HEK293T (cell line): Measurements from ENCODE around the gene GRIK1.
"Not testable (repeated sequence)": the region's sequence is repeated elsewhere in the genome, so short reads cannot be mapped to it uniquely, and the experiment has no call there.

Experiments
- CTCF ChIA-PET: fragments of 350-600 bp; formaldehyde crosslinking; extraction: SDS; loops from one replicate; lab custom pipeline; 2021; ENCODE audit warnings: antibody characterized with exemption, inconsistent platforms; lab: Yijun Ruan, JAX
- POLR2A ChIA-PET: fragments of 350-600 bp; formaldehyde crosslinking; extraction: SDS; loops from one replicate; lab custom pipeline; 2020; ENCODE audit warnings: antibody characterized with exemption, inconsistent platforms; lab: Yijun Ruan, JAX
- DNase-seq: peaks from one replicate; pipeline ENCODE4 v3.0.0; 2012; ENCODE audit warnings: mixed read lengths; ENCODE audit errors: extremely low spot score
- ARNT ChIP-seq: fragments of 450-650 bp; IDR thresholded peaks from 2 replicates; pipeline ENCODE4 v1.6.1; 2017; ENCODE audit warnings: mild to moderate bottlenecking
- BHLHE40 ChIP-seq: fragments of 450-650 bp; IDR thresholded peaks from 2 replicates; pipeline ENCODE4 v1.6.1; 2016; ENCODE audit warnings: mild to moderate bottlenecking, moderate library complexity, borderline replicate concordance
- CTBP1 ChIP-seq: fragments of 450-650 bp; IDR thresholded peaks from 2 replicates; pipeline ENCODE4 v1.6.1; 2016; ENCODE audit warnings: borderline replicate concordance
- ELF4 ChIP-seq: fragments of 450-650 bp; IDR thresholded peaks from 2 replicates; pipeline ENCODE4 v1.6.1; 2017; ENCODE audit warnings: antibody characterized with exemption
- FOXA1 ChIP-seq: fragments of 450-650 bp; IDR thresholded peaks from 2 replicates; pipeline ENCODE4 v1.6.1; 2016; ENCODE audit warnings: mild to moderate bottlenecking
- FOXK2 ChIP-seq: fragments of 450-650 bp; IDR thresholded peaks from 2 replicates; pipeline ENCODE4 v1.6.1; 2016; ENCODE audit warnings: mild to moderate bottlenecking
- FOXM1 ChIP-seq: fragments of 450-650 bp; IDR thresholded peaks from 2 replicates; pipeline ENCODE4 v1.6.1; 2017; ENCODE audit warnings: mild to moderate bottlenecking, borderline replicate concordance
- HDGF ChIP-seq: fragments of 450-650 bp; IDR thresholded peaks from 2 replicates; pipeline ENCODE4 v1.6.1; 2017; ENCODE audit warnings: antibody characterized with exemption, borderline replicate concordance
- L3MBTL2 ChIP-seq: fragments of 450-650 bp; conservative IDR thresholded peaks from 2 replicates; pipeline ENCODE4 v1.6.1; 2016; ENCODE audit warnings: mild to moderate bottlenecking
- LEF1 ChIP-seq: fragments of 450-650 bp; IDR thresholded peaks from 2 replicates; pipeline ENCODE4 v1.6.1; 2017; ENCODE audit warnings: mild to moderate bottlenecking, borderline replicate concordance
- NFRKB ChIP-seq: fragments of 450-650 bp; IDR thresholded peaks from 2 replicates; pipeline ENCODE4 v1.6.1; 2016; ENCODE audit warnings: mild to moderate bottlenecking, moderate library complexity
- SP1 ChIP-seq: fragments of 450-650 bp; IDR thresholded peaks from 2 replicates; pipeline ENCODE4 v1.6.1; 2017
- SUZ12 ChIP-seq: fragments of 450-650 bp; IDR thresholded peaks from 2 replicates; pipeline ENCODE4 v1.6.1; 2016; ENCODE audit warnings: mild to moderate bottlenecking
- TARDBP ChIP-seq: fragments of 450-650 bp; IDR thresholded peaks from 2 replicates; pipeline ENCODE4 v1.6.1; 2016
- ZNF384 ChIP-seq: fragments of 450-650 bp; IDR thresholded peaks from 2 replicates; pipeline ENCODE4 v1.6.1; 2016
- TF ChIP-seq, protein P1 (sequence below): fragments of 450-650 bp; IDR thresholded peaks from 2 replicates; pipeline ENCODE4 v1.6.1; 2016

Gene GRIK1

DNA sequence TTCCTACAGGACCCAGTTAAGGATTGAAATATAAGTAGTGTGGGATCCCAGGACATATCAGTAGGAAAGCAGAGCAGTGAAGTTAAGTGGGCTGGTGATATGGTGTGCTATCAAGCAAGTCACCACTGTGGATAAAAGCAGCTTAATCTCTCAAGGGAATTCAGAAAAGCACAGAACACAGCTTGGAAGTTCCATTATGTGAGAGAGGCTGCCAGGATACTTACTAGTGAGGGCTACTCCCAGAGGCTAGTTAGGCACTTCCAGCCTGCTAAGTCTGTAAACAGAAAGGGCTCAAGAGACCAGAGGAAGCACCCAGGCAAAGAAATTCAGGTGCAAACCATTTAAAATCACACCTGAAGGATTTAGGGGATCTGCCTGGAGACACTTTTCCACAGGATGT lies 18.8 kb upstream of the GRIK1 start:
- ChIA-PET POLR2A (no interaction called here), CTCF (no interaction called here)
- DNase-seq, result no peak
- no peak for TF ChIP-seq LEF1

DNA sequence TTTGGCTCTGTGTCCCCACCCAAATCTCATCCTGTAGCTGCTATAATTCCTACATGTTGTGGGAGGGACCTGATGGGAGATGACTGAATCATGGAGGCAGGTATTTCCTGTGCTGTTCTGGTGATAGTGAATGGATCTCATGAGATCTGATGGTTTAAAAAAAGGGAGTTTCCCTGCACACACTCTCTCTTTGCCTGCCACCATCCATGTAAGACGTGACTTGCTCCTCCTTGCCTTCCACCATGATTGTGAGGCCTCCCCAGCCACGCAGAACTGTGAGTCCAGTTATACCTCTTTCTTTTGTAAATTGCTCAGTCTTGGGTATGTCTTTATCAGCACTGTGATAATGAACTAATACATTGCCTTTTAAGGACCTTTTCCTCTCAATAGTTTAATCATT lies 18.2 kb upstream of the GRIK1 start:
- CTCF ChIA-PET, DNase-seq, POLR2A ChIA-PET: not testable (repeated sequence)

DNA sequence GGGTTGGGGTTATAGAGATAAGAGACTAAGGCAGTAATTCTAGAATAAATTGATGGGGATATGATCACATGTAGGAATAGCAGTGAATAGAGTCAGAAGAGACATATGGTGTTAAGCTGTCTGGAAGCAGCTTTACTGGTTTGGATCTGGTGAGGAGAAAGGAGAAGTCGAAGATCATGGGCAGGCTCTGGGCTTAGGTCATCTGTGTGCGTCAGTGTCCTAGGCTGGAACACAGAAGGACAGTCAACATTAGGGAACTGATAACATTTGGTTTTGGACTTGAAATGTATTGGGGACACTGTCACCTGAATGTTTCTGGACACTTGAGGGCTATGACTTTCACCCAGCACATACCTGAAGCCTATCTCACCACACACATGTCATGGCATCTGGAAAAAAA lies 13.9 kb upstream of the GRIK1 start:
- CTCF ChIA-PET, result no interaction called here
- no peak for TF ChIP-seq LEF1
- TF ChIP-seq ZNF384, result no peak
- TF ChIP-seq ELF4, result no peak
- no peak for TF ChIP-seq TARDBP
- TF ChIP-seq SUZ12, result no peak
- TF ChIP-seq BHLHE40, result no peak
- TF ChIP-seq SP1, result no peak
- TF ChIP-seq FOXM1, result no peak
- no peak for TF ChIP-seq FOXA1
- no peak for TF ChIP-seq FOXK2
- no peak for TF ChIP-seq ARNT
- TF ChIP-seq NFRKB, result no peak
- POLR2A ChIA-PET, result no interaction called here
- DNase-seq, result no peak

DNA sequence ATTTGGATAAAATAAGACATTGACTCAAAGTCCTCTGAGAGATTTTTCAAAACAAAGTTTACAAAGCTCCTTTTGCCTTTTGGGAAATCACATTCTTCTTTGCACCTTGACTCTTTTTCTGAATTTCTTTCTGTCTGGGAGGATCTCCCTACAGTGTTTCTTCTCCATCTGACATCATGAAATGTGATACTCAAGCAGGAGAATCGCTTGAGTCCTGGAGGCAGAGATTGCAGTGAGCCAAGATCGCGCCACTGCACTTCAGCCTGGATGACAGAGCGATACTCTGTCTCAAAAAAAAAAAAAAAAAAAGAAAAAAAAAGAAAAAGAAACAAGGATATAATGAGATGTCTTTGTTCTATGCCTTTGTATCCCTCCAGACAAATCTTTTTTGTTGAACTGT lies 13.3 kb upstream of the GRIK1 start:
- POLR2A ChIA-PET, result no interaction called here
- TF ChIP-seq ZNF384 (no peak), HDGF (no peak), L3MBTL2 (no peak), TARDBP (no peak), BHLHE40 (no peak), ARNT (no peak)
- no peak for DNase-seq
- CTCF ChIA-PET, result interaction anchor here (0.7 kb wide), 1 partner anchor 176 kb away, joined by 3 read pairs; no protein-coding TSS in a partner anchor

DNA sequence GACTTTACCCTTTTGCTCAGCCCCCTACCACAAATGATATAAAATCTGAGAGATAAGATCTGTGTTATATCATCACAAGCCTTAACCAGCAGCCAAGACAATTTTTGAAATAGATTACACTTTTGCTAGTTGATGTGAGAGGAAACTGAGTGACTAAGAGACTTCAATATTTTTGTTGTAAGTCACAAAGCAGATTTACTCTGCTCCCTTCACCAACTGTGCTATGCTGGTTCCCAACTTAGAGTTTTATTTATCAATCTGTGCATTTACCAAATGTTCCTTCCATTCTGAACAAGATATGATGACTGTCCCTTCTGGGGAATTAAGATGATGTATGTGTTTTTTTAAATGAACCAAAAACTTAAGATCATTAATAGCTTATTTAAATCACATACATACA lies 12.1 kb upstream of the GRIK1 start:
- POLR2A ChIA-PET, result no interaction called here
- CTCF ChIA-PET, result no interaction called here
- no peak for DNase-seq
- TF ChIP-seq FOXA1 (no peak), TARDBP (no peak), ELF4 (no peak), SUZ12 (no peak), ZNF384 (no peak), ARNT (no peak), CTBP1 (no peak), FOXM1 (no peak), L3MBTL2 (no peak)
- TF ChIP-seq, protein P1, sequence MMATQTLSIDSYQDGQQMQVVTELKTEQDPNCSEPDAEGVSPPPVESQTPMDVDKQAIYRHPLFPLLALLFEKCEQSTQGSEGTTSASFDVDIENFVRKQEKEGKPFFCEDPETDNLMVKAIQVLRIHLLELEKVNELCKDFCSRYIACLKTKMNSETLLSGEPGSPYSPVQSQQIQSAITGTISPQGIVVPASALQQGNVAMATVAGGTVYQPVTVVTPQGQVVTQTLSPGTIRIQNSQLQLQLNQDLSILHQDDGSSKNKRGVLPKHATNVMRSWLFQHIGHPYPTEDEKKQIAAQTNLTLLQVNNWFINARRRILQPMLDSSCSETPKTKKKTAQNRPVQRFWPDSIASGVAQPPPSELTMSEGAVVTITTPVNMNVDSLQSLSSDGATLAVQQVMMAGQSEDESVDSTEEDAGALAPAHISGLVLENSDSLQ, result no peak

DNA sequence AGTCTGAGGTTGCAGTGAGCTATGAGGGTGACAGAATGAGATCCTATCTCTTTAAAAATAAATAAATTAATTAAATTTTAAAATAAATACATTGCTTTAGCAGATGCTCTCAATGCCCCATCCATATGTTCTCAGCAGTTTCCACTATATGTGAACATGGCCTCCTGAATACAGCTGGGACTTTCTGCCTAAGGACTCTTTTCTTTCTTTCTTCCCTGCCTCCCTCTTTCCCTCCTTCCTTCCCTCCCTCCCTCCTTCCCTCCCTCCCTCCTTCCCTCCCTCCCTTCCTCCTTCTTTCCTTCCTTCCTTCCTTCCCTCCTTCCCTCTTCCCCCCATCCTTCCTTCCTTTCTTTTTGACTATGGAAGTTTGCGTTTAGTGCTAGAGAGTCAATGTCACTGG lies 10.2 kb upstream of the GRIK1 start:
- ChIA-PET POLR2A (no interaction called here), CTCF (no interaction called here)
- no peak for DNase-seq
- TF ChIP-seq FOXM1, result no peak
- no peak for TF ChIP-seq NFRKB
- no peak for TF ChIP-seq CTBP1
- no peak for TF ChIP-seq SUZ12
- no peak for TF ChIP-seq ARNT
- TF ChIP-seq TARDBP, result no peak
- TF ChIP-seq FOXA1, result no peak
- no peak for TF ChIP-seq HDGF
- TF ChIP-seq ZNF384, result no peak
- TF ChIP-seq BHLHE40, result no peak
- TF ChIP-seq SP1, result no peak

DNA sequence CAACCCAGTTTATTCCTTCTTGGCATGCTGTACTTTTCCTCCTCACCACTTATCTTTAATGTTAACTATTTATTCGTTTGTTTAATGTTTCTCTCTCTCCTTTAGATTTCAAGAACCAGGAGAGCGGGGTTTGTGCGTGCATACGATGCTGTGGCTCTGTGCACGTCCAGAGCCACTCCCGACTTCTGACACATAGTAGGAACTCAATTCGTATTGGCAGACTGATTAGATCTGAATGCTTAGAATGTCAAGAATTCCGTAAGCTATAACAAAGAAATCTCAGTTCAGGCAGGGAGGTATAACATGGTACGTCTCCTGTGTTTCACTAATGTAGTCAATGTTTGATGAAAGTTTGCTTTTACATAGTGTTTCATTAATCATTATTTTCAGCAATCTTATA lies 7.3 kb upstream of the GRIK1 start:
- ChIA-PET CTCF (no interaction called here), POLR2A (no interaction called here)
- no peak for TF ChIP-seq SUZ12
- TF ChIP-seq FOXM1, result no peak
- no peak for TF ChIP-seq FOXA1
- TF ChIP-seq BHLHE40, result no peak
- no peak for TF ChIP-seq L3MBTL2
- no peak for TF ChIP-seq TARDBP
- TF ChIP-seq, protein P1, result no peak
- no peak for DNase-seq

DNA sequence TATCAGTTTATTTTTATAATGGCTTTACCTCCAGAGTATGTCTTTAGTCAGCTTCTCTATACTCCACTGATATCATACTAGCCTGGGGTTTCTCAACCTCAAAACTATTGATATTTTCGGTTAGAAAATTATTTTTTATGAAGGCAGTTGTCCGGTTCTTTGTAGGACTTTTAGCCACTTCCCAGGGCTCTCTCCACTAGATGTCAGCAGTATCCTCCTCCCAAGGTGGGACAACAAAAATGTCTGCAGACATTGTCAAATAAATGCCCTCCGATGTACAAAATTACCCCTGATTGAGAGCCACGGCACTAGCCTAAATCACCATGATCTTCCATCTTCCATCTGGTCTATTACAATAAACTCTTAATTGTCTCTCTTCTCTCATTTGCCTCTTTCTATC lies 4.1 kb upstream of the GRIK1 start:
- POLR2A ChIA-PET, result no interaction called here
- TF ChIP-seq, protein P1, result no peak
- TF ChIP-seq BHLHE40 (no peak), LEF1 (no peak), SUZ12 (no peak), TARDBP (no peak), FOXA1 (no peak), ZNF384 (no peak), FOXK2 (no peak), FOXM1 (no peak), CTBP1 (no peak), SP1 (no peak), ARNT (no peak), NFRKB (no peak), HDGF (no peak), ELF4 (no peak)
- DNase-seq, result no peak
- CTCF ChIA-PET, result no interaction called here
